Gastrocnemius medialis (tissue), 4 donors: Measurements from ENCODE around the gene CCDC85C. TPM values are rescaled to one million over a fixed set of nuclear protein-coding genes. Genes with fewer than 3 reads are reported as not detected.
A peak's percentile ranks its signal among the peaks of the same experiment; 100 is the strongest.

Experiments
- ATAC-seq, 2 donors: fragments of 150-250 bp; one replicate each; pipeline ENCODE4 v1.9.1; 2016
- DNase-seq, 2 donors: peaks; one replicate each; pipeline ENCODE4 v3.0.0-alpha.2; 2019
- H3K27ac ChIP-seq, 4 donors: fragments of 200-600 bp; sonication (generic); 1 replicate in 1 of 4; 2 replicates in 3 of 4; pipeline ENCODE4 v1.5.1; 2016 to 2018; ENCODE audit warnings: mild to moderate bottlenecking in 2 of 4, moderate library complexity in 1 of 4
- H3K27me3 ChIP-seq, 3 donors: fragments of 200-600 bp; sonication (generic) in 2 of 3; 1 replicate in 1 of 3; 2 replicates in 2 of 3; pipeline versions ENCODE4 v1.5.1 to v1.6.0; 2016 to 2019; ENCODE audit warnings: mild to moderate bottlenecking in 1 of 3, moderate library complexity in 1 of 3
- H3K36me3 ChIP-seq, 2 donors: fragments of 200-600 bp; sonication (generic) in 1 of 2; one replicate each; pipeline ENCODE4 v1.5.1; 2017 to 2018
- H3K4me1 ChIP-seq, 2 donors: fragments of 200-600 bp; sonication (generic) in 1 of 2; one replicate each; pipeline ENCODE4 v1.5.1; 2016 to 2017; ENCODE audit warnings: mild to moderate bottlenecking in 2 of 2
- H3K4me3 ChIP-seq, 4 donors: fragments of 200-600 bp; sonication (generic) in 3 of 4; 1 replicate in 1 of 4; 2 replicates in 3 of 4; pipeline ENCODE4 v1.5.1; 2016 to 2019; ENCODE audit warnings: mild to moderate bottlenecking in 2 of 4
- H3K9me3 ChIP-seq, 3 donors: fragments of 200-600 bp; sonication (generic) in 2 of 3; 1 replicate in 1 of 3; 2 replicates in 2 of 3; pipeline ENCODE4 v1.5.1; 2016 to 2019
- POLR2A ChIP-seq, 2 donors: fragments of 450-650 bp; IDR thresholded peaks; one replicate each; pipeline ENCODE4 v1.6.1; 2017; ENCODE audit warnings: antibody characterized with exemption in 2 of 2, mild to moderate bottlenecking in 2 of 2, moderate library complexity in 2 of 2
- in situ Hi-C, 4 donors: fragments of 200-750 bp; cut with MboI; loops; one replicate each; pipeline versions ENCODE4 v1.15.0 to v1.8.0; 2017; ENCODE audit warnings: low sequenced_read_pairs in 4 of 4
- intact Hi-C: fragments of 100-400 bp; cut with DNase I; formaldehyde crosslinking; loops from one replicate; pipeline ENCODE4 v1.15.1; 2023; ENCODE audit warnings: low total_unique reads
- total RNA-seq, 4 donors: library from RNA; depleted of rRNA; stranded (reverse); fragments of >200 nt; gene quantifications; one replicate each; pipeline versions ENCODE4 v1.1.0 to v1.2.3, GENCODE V29; 2016
- TF ChIP-seq, protein P1 (sequence below), 5 experiments: fragments of 450-650 bp in 3 of 5; fragments of 200-600 bp in 2 of 5; sonication (generic) in 2 of 5; IDR thresholded peaks in 4 of 5; conservative IDR thresholded peaks in 1 of 5; 1 replicate in 4 of 5; 2 replicates in 1 of 5; pipeline ENCODE4 v1.5.1; 2016 to 2019; ENCODE audit warnings: antibody characterized with exemption in 5 of 5, mild to moderate bottlenecking in 3 of 5, moderate library complexity in 3 of 5

CCDC85C gene
- total RNA-seq, 4 donors from 2014 or later: 7.9 to 32.8 (median 15.4) TPM

DNA sequence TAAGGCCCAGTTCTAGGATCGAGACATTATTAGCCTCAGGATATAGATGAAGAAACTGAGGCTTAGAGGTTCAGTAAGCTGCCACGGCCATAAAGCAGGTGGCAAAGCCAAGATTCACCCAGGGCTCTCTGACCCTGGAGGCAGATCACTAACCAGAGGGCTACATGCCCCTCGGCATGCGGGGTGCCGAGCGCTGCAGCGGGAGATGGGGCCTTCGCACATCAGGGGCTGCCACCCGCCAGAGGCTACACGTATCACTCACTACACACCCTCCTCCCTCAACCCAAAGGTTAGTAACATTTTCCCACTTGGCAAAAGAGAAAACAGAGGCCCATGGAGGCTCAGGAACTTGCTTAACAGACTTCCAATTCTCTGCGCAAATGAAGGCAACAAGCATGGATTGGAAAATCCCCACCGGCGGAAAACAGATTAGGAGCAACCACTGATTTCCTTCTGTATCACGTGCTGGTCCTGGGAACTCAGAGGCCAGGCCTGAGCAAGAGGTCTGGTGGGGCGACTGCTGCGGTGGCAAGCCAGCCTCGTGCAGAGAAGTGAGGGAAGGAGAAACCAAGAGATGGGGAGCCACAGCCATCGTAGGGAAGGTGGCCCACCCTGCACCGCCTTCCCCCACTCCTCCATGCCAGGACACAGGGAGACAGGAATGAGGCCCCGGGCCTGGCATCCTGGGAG, 6.0 kb downstream of the CCDC85C start:
- in situ Hi-C loops: no loop called here
- ATAC-seq (no peak), DNase-seq (no peak)
- Histone ChIP-seq H3K4me3 (no peak overlapping the region), H3K4me1 (peaks cover 61 to 64% of the 10 kb centered on the region in 2 donors), H3K36me3 (no peaks in the 10 kb centered on the region), H3K27ac (peak overlapping the region in 3 of 4 donors; percentile 33 to 52 (median 40)), H3K27me3 (no peaks in the 10 kb centered on the region), H3K9me3 (no peaks in the 10 kb centered on the region)
- intact Hi-C loops: no loop called here
- no peak for TF ChIP-seq POLR2A (IDR thresholded peaks at IDR 0.05)
- TF ChIP-seq, protein P1, sequence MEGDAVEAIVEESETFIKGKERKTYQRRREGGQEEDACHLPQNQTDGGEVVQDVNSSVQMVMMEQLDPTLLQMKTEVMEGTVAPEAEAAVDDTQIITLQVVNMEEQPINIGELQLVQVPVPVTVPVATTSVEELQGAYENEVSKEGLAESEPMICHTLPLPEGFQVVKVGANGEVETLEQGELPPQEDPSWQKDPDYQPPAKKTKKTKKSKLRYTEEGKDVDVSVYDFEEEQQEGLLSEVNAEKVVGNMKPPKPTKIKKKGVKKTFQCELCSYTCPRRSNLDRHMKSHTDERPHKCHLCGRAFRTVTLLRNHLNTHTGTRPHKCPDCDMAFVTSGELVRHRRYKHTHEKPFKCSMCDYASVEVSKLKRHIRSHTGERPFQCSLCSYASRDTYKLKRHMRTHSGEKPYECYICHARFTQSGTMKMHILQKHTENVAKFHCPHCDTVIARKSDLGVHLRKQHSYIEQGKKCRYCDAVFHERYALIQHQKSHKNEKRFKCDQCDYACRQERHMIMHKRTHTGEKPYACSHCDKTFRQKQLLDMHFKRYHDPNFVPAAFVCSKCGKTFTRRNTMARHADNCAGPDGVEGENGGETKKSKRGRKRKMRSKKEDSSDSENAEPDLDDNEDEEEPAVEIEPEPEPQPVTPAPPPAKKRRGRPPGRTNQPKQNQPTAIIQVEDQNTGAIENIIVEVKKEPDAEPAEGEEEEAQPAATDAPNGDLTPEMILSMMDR (IDR thresholded peaks at IDR 0.05 in 4 of 5, conservative IDR thresholded peaks at IDR 0.05 in 1 of 5): no peak

DNA sequence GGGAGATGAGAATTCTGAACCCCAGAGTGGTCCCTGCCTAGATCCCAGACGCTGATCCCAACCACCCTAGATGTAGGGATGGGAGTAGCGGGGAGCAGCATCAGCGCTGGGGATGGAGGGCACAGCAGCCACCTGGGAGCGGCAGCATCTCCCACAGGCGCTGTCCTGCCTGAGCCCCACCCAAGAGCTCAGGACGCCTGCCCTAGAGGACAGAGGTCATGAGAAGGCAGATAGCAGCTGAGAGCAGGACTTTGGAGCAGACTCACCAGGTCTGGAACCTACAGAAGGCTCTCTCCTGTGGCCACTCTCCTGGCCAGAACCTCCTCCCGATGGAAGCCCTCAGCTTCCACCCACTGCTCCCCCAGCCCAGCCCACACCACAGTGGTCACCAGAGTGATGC, 7.2 kb downstream of the CCDC85C start:
- Histone ChIP-seq H3K9me3 (no peaks in the 10 kb centered on the region), H3K27me3 (no peaks in the 10 kb centered on the region), H3K27ac (peak overlapping the region in 2 of 4 donors; percentile 52 to 70), H3K4me3 (no peak overlapping the region), H3K36me3 (no peaks in the 10 kb centered on the region), H3K4me1 (peaks cover 52 to 64% of the 10 kb centered on the region in 2 donors)
- in situ Hi-C loops (no loop called here), intact Hi-C loops (no loop called here)
- TF ChIP-seq, protein P1 (IDR thresholded peaks at IDR 0.05 in 4 of 5, conservative IDR thresholded peaks at IDR 0.05 in 1 of 5): no peak
- TF ChIP-seq POLR2A (IDR thresholded peaks at IDR 0.05): no peak
- DNase-seq: no peak
- no peak for ATAC-seq

DNA sequence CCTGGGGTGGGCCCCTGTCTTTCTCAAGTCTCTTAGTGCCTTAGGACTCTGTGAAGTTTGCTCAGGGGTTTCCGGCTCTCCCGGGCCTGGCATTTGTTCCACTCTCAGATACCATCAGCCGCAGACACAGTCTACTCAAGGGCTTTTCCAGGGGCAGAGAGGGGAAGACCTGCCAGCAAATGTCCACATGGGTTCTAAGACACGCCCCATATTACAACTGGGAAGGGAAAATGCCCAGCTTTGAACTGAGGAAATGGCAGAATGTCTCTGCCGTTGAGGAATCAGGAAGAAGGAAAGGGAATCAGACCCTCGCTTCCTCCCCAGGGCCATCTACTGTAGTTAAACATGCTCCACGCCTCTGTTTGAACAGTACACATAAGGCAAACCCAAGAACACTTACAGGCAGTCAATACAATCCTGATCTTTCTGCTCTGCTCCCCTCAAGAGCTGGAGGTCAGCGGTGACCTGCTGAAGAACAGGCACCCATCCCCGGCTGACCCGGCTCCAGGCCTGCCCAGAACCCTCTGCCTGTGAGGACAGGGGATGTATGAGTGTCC, 7.9 kb downstream of the CCDC85C start:
- peak; percentile 24 to 53 for ATAC-seq
- DNase-seq: no peak
- TF ChIP-seq, protein P1 (IDR thresholded peaks at IDR 0.05 in 4 of 5, conservative IDR thresholded peaks at IDR 0.05 in 1 of 5): no peak
- TF ChIP-seq POLR2A (IDR thresholded peaks at IDR 0.05): no peak

DNA sequence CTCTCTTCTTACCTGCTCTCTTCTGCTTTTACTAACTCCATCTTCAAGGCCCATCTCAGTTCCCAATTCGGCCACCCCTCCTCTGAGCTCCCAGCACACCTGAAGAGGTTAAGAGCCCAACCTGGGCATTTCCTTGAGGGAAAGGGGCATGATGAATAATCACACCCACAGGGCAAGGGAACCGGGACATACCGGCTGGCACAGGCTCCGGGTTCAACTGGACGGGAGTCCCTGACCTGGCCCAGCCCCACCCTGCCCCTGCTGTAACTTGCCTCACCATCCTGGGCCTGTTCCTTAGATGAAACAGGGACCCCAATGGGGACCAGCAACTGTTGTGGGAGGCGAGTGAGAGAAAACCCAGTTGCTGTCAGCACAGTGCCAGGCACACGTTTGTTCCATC, 8.5 kb downstream of the CCDC85C start:
- H3K27me3 ChIP-seq: no peaks in the 10 kb centered on the region
- H3K27ac ChIP-seq: peak overlapping the region in 3 of 4 donors; percentile 51 to 70 (median 52)
- ATAC-seq: no peak
- in situ Hi-C loops (no loop called here), intact Hi-C loops (loop anchor here (2.0 kb wide), 1 partner anchor 19 kb away; no protein-coding TSS in a partner anchor)
- H3K4me3 ChIP-seq: no peak overlapping the region
- no peaks in the 10 kb centered on the region for H3K36me3 ChIP-seq
- peaks cover 45 to 70% of the 10 kb centered on the region in 2 donors for H3K4me1 ChIP-seq
- no peak for TF ChIP-seq POLR2A (IDR thresholded peaks at IDR 0.05)
- TF ChIP-seq, protein P1 (IDR thresholded peaks at IDR 0.05 in 4 of 5, conservative IDR thresholded peaks at IDR 0.05 in 1 of 5): no peak
- no peaks in the 10 kb centered on the region for H3K9me3 ChIP-seq
- DNase-seq: no peak

More for the DNA sequence above, 7.9 kb downstream of the CCDC85C start:
- in situ Hi-C loops: no loop called here
- no peaks in the 10 kb centered on the region for H3K9me3 ChIP-seq
- H3K4me1 ChIP-seq: peaks cover 46 to 68% of the 10 kb centered on the region in 2 donors
- no peaks in the 10 kb centered on the region for H3K27me3 ChIP-seq
- H3K27ac ChIP-seq: peak overlapping the region in 3 of 4 donors; percentile 51 to 70 (median 52)
- H3K4me3 ChIP-seq: no peak overlapping the region
- H3K36me3 ChIP-seq: no peaks in the 10 kb centered on the region
- intact Hi-C loops: no loop called here
